HepG2 (cell line): ENCODE data around the gene KDR. TPM values are rescaled to one million over a fixed set of nuclear protein-coding genes. Genes with fewer than 3 reads are reported as not detected.

Source experiments
- ATAC-seq: fragments of 200-7000 bp; cut with Tn5 transposase; 3 replicates; pipeline ENCODE4 v1.9.1; 2020; ENCODE audit warnings: mild to moderate bottlenecking, moderate library complexity
- BruUV-seq: library from RNA; stranded (reverse); fragments of 400-500 nt; replicated peaks from 2 replicates; lab custom pipeline; 2021; lab: Mats Ljungman, UMichigan
- CTCF ChIA-PET: fragments of 300-600 bp; formaldehyde crosslinking; extraction: SDS; loops from one replicate; lab custom pipeline; 2021; ENCODE audit warnings: low total read pairs, inconsistent platforms, low intra/inter-chr PET ratio; lab: Yijun Ruan, JAX
- POLR2A ChIA-PET: fragments of 350-600 bp; sonication (Branson Sonifier 250); formaldehyde crosslinking; loops from one replicate; lab custom pipeline; 2020; ENCODE audit warnings: antibody characterized with exemption, inconsistent platforms; lab: Yijun Ruan, JAX
- DNase-seq: peaks from one replicate; pipeline ENCODE4 v3.0.0-alpha.2; 2015; ENCODE audit warnings: low spot score
- FAIRE-seq: peaks from 3 replicates; lab custom pipeline; 2011; peaks lifted over from hg19 to GRCh38; lab: Jason Lieb, UNC
- H2AFZ ChIP-seq: one replicate; pipeline ENCODE4 v1.6.1; 2011; ENCODE audit warnings: low read length, inconsistent platforms
- H3K27ac ChIP-seq: fragments of 300-600 bp; 3 replicates; pipeline ENCODE4 v1.8.0; 2011; ENCODE audit warnings: mixed run types, mild to moderate bottlenecking, mixed read lengths, low read length, inconsistent platforms; ENCODE audit not compliant: insufficient read depth; ENCODE audit errors: extremely low read length
- H3K27me3 ChIP-seq, 2 experiments: fragments of 200-600 bp in 1 of 2; 2 replicates in 1 of 2; 3 replicates in 1 of 2; pipeline versions ENCODE4 v1.6.0 to v1.8.0; 2011; ENCODE audit warnings: low read length in 2 of 2, mild to moderate bottlenecking in 2 of 2, moderate library complexity in 2 of 2, inconsistent platforms in 1 of 2; ENCODE audit not compliant: insufficient read depth in 2 of 2, control insufficient read depth in 1 of 2
- H3K36me3 ChIP-seq, 2 experiments: fragments of 200-600 bp in 1 of 2; replicated peaks in 1 of 2; 2 replicates in 1 of 2; 3 replicates in 1 of 2; pipeline versions ENCODE4 v1.5.1 to v1.8.0; 2011; ENCODE audit warnings: low read length in 2 of 2, inconsistent platforms in 1 of 2; ENCODE audit not compliant: insufficient read depth in 2 of 2, control insufficient read depth in 1 of 2
- H3K4me1 ChIP-seq: 2 replicates; pipeline ENCODE4 v1.5.1; 2012; ENCODE audit warnings: low read length, inconsistent platforms; ENCODE audit not compliant: insufficient read depth
- H3K4me2 ChIP-seq: 2 replicates; pipeline ENCODE4 v1.6.0; 2011; ENCODE audit warnings: low read depth, low read length, inconsistent platforms
- H3K4me3 ChIP-seq, 3 experiments: fragments of 200-600 bp in 1 of 3; sonication (generic), shearing (Covaris generic) in 1 of 3; replicated peaks in 1 of 3; 2 replicates each; pipeline ENCODE4 v1.5.1; 2011 to 2016; ENCODE audit warnings: low read length in 3 of 3, inconsistent platforms in 2 of 3, low read depth in 2 of 3, mild to moderate bottlenecking in 2 of 3, control low read depth in 1 of 3, mixed read lengths in 1 of 3; ENCODE audit not compliant: insufficient read depth in 1 of 3
- H3K79me2 ChIP-seq: one replicate; pipeline ENCODE4 v1.6.1; 2011; ENCODE audit warnings: low read length, inconsistent platforms; ENCODE audit not compliant: insufficient read depth
- H3K9ac ChIP-seq: 2 replicates; pipeline ENCODE4 v1.6.0; 2011; ENCODE audit warnings: mild to moderate bottlenecking, low read depth, low read length, inconsistent platforms; ENCODE audit not compliant: insufficient read depth
- H3K9me3 ChIP-seq: 2 replicates; pipeline ENCODE4 v1.5.1; 2012; ENCODE audit warnings: mild to moderate bottlenecking, low read length
- H4K20me1 ChIP-seq: 2 replicates; pipeline ENCODE4 v1.6.0; 2011; ENCODE audit warnings: inconsistent platforms, mild to moderate bottlenecking, low read length, moderate library complexity; ENCODE audit not compliant: insufficient read depth
- ATAD3A ChIP-seq: sonication (generic); formaldehyde crosslinking; IDR thresholded peaks from 2 replicates; pipeline ENCODE4 v1.4.0; 2020; ENCODE audit warnings: missing genetic modification reagents
- CHD4 ChIP-seq: fragments of 200-600 bp; sonication (generic); IDR thresholded peaks from 2 replicates; pipeline ENCODE4 v1.7.0; 2017; ENCODE audit warnings: mild to moderate bottlenecking, low read length, borderline replicate concordance
- FOXK1 ChIP-seq: sonication (generic); formaldehyde crosslinking; IDR thresholded peaks from 2 replicates; pipeline ENCODE4 v1.4.0; 2020; ENCODE audit warnings: low read depth, missing genetic modification reagents, borderline replicate concordance
- HCFC1 ChIP-seq: fragments of 150-350 bp; IDR thresholded peaks from 2 replicates; pipeline ENCODE4 v1.6.1; 2014; ENCODE audit warnings: low read depth, low read length
- MAFK ChIP-seq, 2 experiments: IDR thresholded peaks in 1 of 2; conservative IDR thresholded peaks in 1 of 2; 2 replicates each; pipeline ENCODE4 v1.6.1; 2011; ENCODE audit warnings: improper control_type of control experiment in 2 of 2, low read length in 2 of 2
- MLLT10 ChIP-seq: sonication (generic); formaldehyde crosslinking; IDR thresholded peaks from 2 replicates; pipeline ENCODE4 v1.4.0; 2020; ENCODE audit warnings: missing genetic modification reagents
- NCOA1 ChIP-seq: sonication (generic); formaldehyde crosslinking; IDR thresholded peaks from 2 replicates; pipeline ENCODE4 v1.9.0; 2021; ENCODE audit warnings: missing genetic modification reagents
- NR0B2 ChIP-seq: sonication (generic); formaldehyde crosslinking; IDR thresholded peaks from 2 replicates; pipeline ENCODE4 v1.4.0; 2020; ENCODE audit warnings: mild to moderate bottlenecking, missing genetic modification reagents
- PAWR ChIP-seq: sonication (generic); formaldehyde crosslinking; IDR thresholded peaks from 2 replicates; pipeline ENCODE4 v1.4.0; 2020; ENCODE audit warnings: missing genetic modification reagents, mild to moderate bottlenecking, borderline replicate concordance
- PTBP1 ChIP-seq: fragments of 200-400 bp; formaldehyde crosslinking; IDR thresholded peaks from 2 replicates; pipeline ENCODE4 v1.6.1; 2018; ENCODE audit warnings: low read length, low read depth; ENCODE audit not compliant: poor library complexity, severe bottlenecking
- SIN3A ChIP-seq: IDR thresholded peaks from 2 replicates; pipeline ENCODE4 v1.6.1; 2011; ENCODE audit warnings: low read depth, mild to moderate bottlenecking, control low read depth, low read length, borderline replicate concordance
- SNAI1 ChIP-seq: sonication (generic); formaldehyde crosslinking; IDR thresholded peaks from 2 replicates; pipeline ENCODE4 v1.5.0; 2020; ENCODE audit warnings: mild to moderate bottlenecking, missing genetic modification reagents, borderline replicate concordance
- SP1 ChIP-seq, 2 experiments: fragments of 450-650 bp in 1 of 2; sonication (generic) in 1 of 2; formaldehyde crosslinking in 1 of 2; IDR thresholded peaks; 2 replicates each; pipeline versions ENCODE4 v1.4.0 to v1.6.1; 2016 to 2020; ENCODE audit warnings: missing genetic modification reagents in 1 of 2
- TOE1 ChIP-seq: sonication (generic); formaldehyde crosslinking; IDR thresholded peaks from 2 replicates; pipeline ENCODE4 v1.4.0; 2020; ENCODE audit warnings: mild to moderate bottlenecking, missing genetic modification reagents
- YEATS2 ChIP-seq: sonication (generic); formaldehyde crosslinking; IDR thresholded peaks from 2 replicates; pipeline ENCODE4 v1.4.0; 2020; ENCODE audit warnings: missing genetic modification reagents, borderline replicate concordance
- ZNF556 ChIP-seq: sonication (generic); formaldehyde crosslinking; IDR thresholded peaks from 2 replicates; pipeline ENCODE4 v1.4.0; 2020; ENCODE audit warnings: mild to moderate bottlenecking, missing genetic modification reagents, borderline replicate concordance
- ZSCAN30 ChIP-seq: sonication (generic); formaldehyde crosslinking; IDR thresholded peaks from 2 replicates; pipeline ENCODE4 v1.5.0; 2020; ENCODE audit warnings: mild to moderate bottlenecking, missing genetic modification reagents
- WGBS: methylation state at CpG from one replicate; pipeline ENCODE4 v1.1.6; 2017; ENCODE audit warnings: low lambda C conversion rate; 5-methylcytosine and 5-hydroxymethylcytosine counted together
- in situ Hi-C: cut with HindIII; loops from 2 replicates; pipeline ENCODE4 v1.10.0; 2017; ENCODE audit warnings: low pct_unique_long_range_greater_than_20kb; ENCODE audit not compliant: extremely low pct_ligation_motif_present
- intact Hi-C: fragments of 100-400 bp; cut with micrococcal nuclease; formaldehyde crosslinking; loops from one replicate; pipeline ENCODE4 v1.10.0; 2022; ENCODE audit not compliant: unreplicated experiment
- polyA plus RNA-seq, 8 experiments: library from polyadenylated mRNA; depleted of rRNA in 3 of 8; stranded (reverse) in 7 of 8; unstranded in 1 of 8; fragments of >200 nt; fragmentation: Illumina TruSeq in 4 of 8; extraction: Trizol in 4 of 8; gene quantifications; 2 replicates each; pipeline versions ENCODE4 v1.2.1 to v1.2.3, GENCODE V29; 2011 to 2016; ENCODE audit warnings: low read depth in 4 of 8, missing spikeins in 1 of 8, mixed read lengths in 1 of 8; ENCODE audit not compliant: insufficient read depth in 1 of 8
- total RNA-seq, 5 experiments: library from RNA; depleted of rRNA; stranded (reverse); fragments of >200 nt; fragmentation: Illumina TruSeq; extraction: Trizol; gene quantifications; 2 replicates each; pipeline ENCODE4 v1.2.3, GENCODE V29; 2016; ENCODE audit warnings: low read depth in 1 of 5
- TF ChIP-seq, protein P1 (sequence below): IDR thresholded peaks from 2 replicates; pipeline ENCODE4 v1.6.1; 2016; ENCODE audit warnings: missing biosample characterization, missing genetic modification reagents, low read depth

The KDR gene
- total and polyA plus RNA-seq, 2 of the 13 experiments (the other 11 are each of a cell fraction or from before 2014, with no cell fraction given) = not detected

GRCh38 chr4:55107054-55107453 is 18.3 kb downstream of the KDR start:
- Histone ChIP-seq H3K27me3 (peaks cover 0 to 9% of the 10 kb centered on the region in 2 experiments; a peak in 1 of 5 replicates), H3K9me3 (no peaks in the 10 kb centered on the region), H3K79me2 (no peaks in the 10 kb centered on the region), H3K36me3 (no peaks in the 10 kb centered on the region), H4K20me1 (no peaks in the 10 kb centered on the region), H3K9ac (no peak overlapping the region), H3K4me1 (no peaks in the 10 kb centered on the region), H3K4me2 (no peak overlapping the region), H3K27ac (no peak overlapping the region), H2AFZ (no peak overlapping the region), H3K4me3 (no peak overlapping the region)
- BruUV-seq = no TSS peak
- no peak for FAIRE-seq
- ChIA-PET POLR2A (no interaction called here), CTCF (no interaction called here)
- in situ Hi-C loops = no loop called here
- WGBS = 63% methylated on average over 3 of the region's 3 CpGs
- intact Hi-C loops = no loop called here
- DNase-seq = no peak
- no peak for ATAC-seq
- TF ChIP-seq PAWR (no peak), NR0B2 (CRISPR knock-in tag) (no peak), CHD4 (no peak), SP1 (IDR thresholded peaks at IDR 0.05) (no peak), SP1 (CRISPR knock-in tag; IDR thresholded peaks at IDR 0.05) (no peak)

- intact Hi-C loops = no loop called here
Observed at GRCh38 chr4:55103224-55103623, 22.2 kb downstream of the KDR start.

More at GRCh38 chr4:55103224-55103623, 22.2 kb downstream of the KDR start:
- Histone ChIP-seq H3K4me2 (no peak overlapping the region), H3K4me1 (no peaks in the 10 kb centered on the region), H4K20me1 (no peaks in the 10 kb centered on the region), H3K36me3 (no peaks in the 10 kb centered on the region), H3K4me3 (no peak overlapping the region), H3K9ac (no peak overlapping the region), H3K27ac (no peak overlapping the region), H3K27me3 (peaks cover 0 to 6% of the 10 kb centered on the region in 2 experiments; a peak in 1 of 5 replicates), H3K9me3 (no peaks in the 10 kb centered on the region), H3K79me2 (no peaks in the 10 kb centered on the region), H2AFZ (no peak overlapping the region)
- POLR2A ChIA-PET = no interaction called here
- no peak for DNase-seq
- no peak for FAIRE-seq
- in situ Hi-C loops = no loop called here
- TF ChIP-seq ZNF556 (CRISPR knock-in tag) = no peak
- TF ChIP-seq SNAI1 (CRISPR knock-in tag) = no peak
- TF ChIP-seq MAFK (conservative IDR thresholded peaks at IDR 0.05 in 1 of 2, IDR thresholded peaks at IDR 0.05 in 1 of 2; ENCODE audit: low read length in 2 of 2) = no peak
- TF ChIP-seq TOE1 (CRISPR knock-in tag) = no peak
- TF ChIP-seq HCFC1 = no peak
- no peak for TF ChIP-seq ZSCAN30 (CRISPR knock-in tag)
- no peak for TF ChIP-seq NCOA1 (CRISPR knock-in tag)
- TF ChIP-seq FOXK1 (CRISPR knock-in tag) = no peak
- TF ChIP-seq MLLT10 (CRISPR knock-in tag) = no peak
- TF ChIP-seq YEATS2 (CRISPR knock-in tag) = no peak
- TF ChIP-seq PTBP1 = no peak
- TF ChIP-seq, protein P1, sequence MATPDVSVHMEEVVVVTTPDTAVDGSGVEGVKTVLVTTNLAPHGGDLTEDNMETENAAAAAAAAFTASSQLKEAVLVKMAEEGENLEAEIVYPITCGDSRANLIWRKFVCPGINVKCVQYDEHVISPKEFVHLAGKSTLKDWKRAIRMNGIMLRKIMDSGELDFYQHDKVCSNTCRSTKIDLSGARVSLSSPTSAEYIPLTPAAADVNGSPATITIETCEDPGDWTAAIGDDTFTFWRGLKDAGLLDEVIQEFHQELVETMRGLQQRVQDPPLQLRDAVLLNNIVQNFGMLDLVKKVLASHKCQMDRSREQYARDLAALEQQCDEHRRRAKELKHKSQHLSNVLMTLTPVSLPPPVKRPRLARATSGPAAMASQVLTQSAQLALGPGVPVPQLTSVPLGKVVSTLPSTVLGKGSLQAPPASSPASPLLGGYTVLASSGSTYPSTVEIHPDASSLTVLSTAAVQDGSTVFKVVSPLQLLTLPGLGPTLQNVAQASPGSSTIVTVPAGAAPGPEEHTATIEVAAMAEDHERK (CRISPR knock-in tag) = no peak
- TF ChIP-seq SIN3A = no peak
- no peak for TF ChIP-seq ATAD3A (CRISPR knock-in tag)
- 2% methylated on average over 3 of the region's 3 CpGs for WGBS
- no peak for ATAC-seq
- no TSS peak for BruUV-seq
- CTCF ChIA-PET = no interaction called here
